SK-N-SH (cell line): ENCODE measurements around the gene CA12. TPM values are rescaled to one million over a fixed set of nuclear protein-coding genes. Genes with fewer than 3 reads are reported as not detected.
A peak's percentile ranks its signal among the peaks of the same experiment; 100 is the strongest.

Experiments
- CTCF ChIA-PET: fragments of 300-600, 350-600 bp; formaldehyde crosslinking; extraction: SDS; loops from one replicate; lab custom pipeline; 2021; lab: Yijun Ruan, JAX
- POLR2A ChIA-PET: fragments of 350-600 bp; sonication (Branson Sonifier 250); formaldehyde crosslinking; extraction: SDS; loops from one replicate; lab custom pipeline; 2020; ENCODE audit warnings: antibody characterized with exemption, inconsistent platforms; lab: Yijun Ruan, JAX
- DNase-seq: peaks from one replicate; pipeline ENCODE4 v3.0.0; 2012
- H2AFZ ChIP-seq: fragments of 200-600 bp; sonication (generic); 2 replicates; pipeline ENCODE4 v1.8.1; 2016; ENCODE audit warnings: antibody characterized with exemption, mild to moderate bottlenecking, low read depth
- H3F3A ChIP-seq: fragments of 200-600 bp; sonication (generic); replicated peaks from 2 replicates; pipeline ENCODE3; 2016; ENCODE audit warnings: antibody characterized with exemption, mild to moderate bottlenecking; ENCODE audit not compliant: insufficient read depth
- H3K27ac ChIP-seq, 2 experiments: fragments of 200-500 bp in 1 of 2; fragments of 200-600 bp in 1 of 2; sonication (Bioruptor generic) in 1 of 2; sonication (generic), shearing (Covaris generic) in 1 of 2; 2 replicates each; pipeline versions ENCODE4 v1.5.1 to v1.6.1; 2014 to 2016; ENCODE audit warnings: low read depth in 2 of 2, inconsistent platforms in 1 of 2, low read length in 1 of 2, mild to moderate bottlenecking in 1 of 2, mixed read lengths in 1 of 2
- H3K27me3 ChIP-seq: fragments of 200-600 bp; sonication (generic), shearing (Covaris generic); 2 replicates; pipeline ENCODE4 v1.6.1; 2016; ENCODE audit warnings: mixed run types; ENCODE audit not compliant: insufficient read depth
- H3K36me3 ChIP-seq, 2 experiments: fragments of 200-500 bp in 1 of 2; fragments of 200-600 bp in 1 of 2; sonication (Bioruptor generic) in 1 of 2; sonication (generic) in 1 of 2; replicated peaks in 1 of 2; 2 replicates each; pipeline versions ENCODE3 to v1.5.1; 2014 to 2016; ENCODE audit warnings: low read length in 1 of 2, mild to moderate bottlenecking in 1 of 2; ENCODE audit not compliant: insufficient read depth in 2 of 2, control insufficient read depth in 1 of 2
- H3K4me1 ChIP-seq, 2 experiments: fragments of 200-500 bp in 1 of 2; fragments of 200-600 bp in 1 of 2; sonication (Bioruptor generic) in 1 of 2; sonication (generic), shearing (Covaris generic) in 1 of 2; 2 replicates each; pipeline versions ENCODE4 v1.5.1 to v1.6.1; 2014 to 2016; ENCODE audit warnings: low read depth in 1 of 2, low read length in 1 of 2, mixed run types in 1 of 2; ENCODE audit not compliant: insufficient read depth in 2 of 2, control insufficient read depth in 1 of 2
- H3K4me2 ChIP-seq: fragments of 200-600 bp; sonication (generic), shearing (Covaris generic); 2 replicates; pipeline ENCODE4 v1.6.1; 2017; ENCODE audit warnings: mixed run types
- H3K4me3 ChIP-seq, 2 experiments: fragments of 200-500 bp in 1 of 2; fragments of 200-600 bp in 1 of 2; sonication (Bioruptor generic) in 1 of 2; sonication (generic), shearing (Covaris generic) in 1 of 2; 2 replicates each; pipeline versions ENCODE4 v1.5.1 to v1.8.1; 2014 to 2016; ENCODE audit warnings: low read depth in 2 of 2, inconsistent platforms in 1 of 2, low read length in 1 of 2, mild to moderate bottlenecking in 1 of 2, mixed read lengths in 1 of 2, moderate library complexity in 1 of 2
- H3K79me2 ChIP-seq: fragments of 200-600 bp; sonication (generic); 2 replicates; pipeline ENCODE4 v1.8.1; 2017; ENCODE audit warnings: mild to moderate bottlenecking; ENCODE audit not compliant: insufficient read depth
- H3K9ac ChIP-seq: fragments of 200-600 bp; sonication (generic); 2 replicates; pipeline ENCODE4 v1.6.1; 2017; ENCODE audit warnings: mixed run types
- H3K9me2 ChIP-seq: fragments of 200-600 bp; sonication (generic); 2 replicates; pipeline ENCODE4 v1.6.1; 2017; ENCODE audit warnings: mixed run types
- H3K9me3 ChIP-seq: fragments of 200-600 bp; sonication (generic); 2 replicates; pipeline ENCODE4 v1.6.1; 2017; ENCODE audit warnings: mixed run types, mild to moderate bottlenecking, moderate library complexity
- H4K20me1 ChIP-seq: fragments of 200-600 bp; sonication (generic); 2 replicates; pipeline ENCODE4 v1.6.1; 2017; ENCODE audit warnings: mild to moderate bottlenecking, mixed run types; ENCODE audit not compliant: insufficient read depth
- CHD2 ChIP-seq: fragments of 150-350 bp; IDR thresholded peaks from 2 replicates; pipeline ENCODE4 v1.6.1; 2018; ENCODE audit warnings: low read length; ENCODE audit not compliant: partially characterized antibody
- EP300 ChIP-seq, 2 experiments: IDR thresholded peaks; 2 replicates each; pipeline versions ENCODE4 v1.4.0 to v1.6.1; 2012; ENCODE audit warnings: borderline replicate concordance in 1 of 2, low read depth in 1 of 2, low read length in 1 of 2
- EZH2phosphoT487 ChIP-seq: fragments of 200-600 bp; sonication (generic); IDR thresholded peaks from 2 replicates; pipeline ENCODE4 v1.6.1; 2017; ENCODE audit warnings: low read depth, mixed run types, mild to moderate bottlenecking, antibody characterized with exemption, moderate library complexity, borderline replicate concordance
- FOSL2 ChIP-seq: IDR thresholded peaks from 2 replicates; pipeline ENCODE4 v1.4.0; 2012; ENCODE audit warnings: low read depth, mild to moderate bottlenecking, moderate library complexity, borderline replicate concordance
- FOXJ3 ChIP-seq: sonication (generic); formaldehyde crosslinking; IDR thresholded peaks from 2 replicates; pipeline ENCODE4 v1.5.1; 2020; ENCODE audit warnings: mild to moderate bottlenecking, missing genetic modification reagents
- GABPA ChIP-seq: IDR thresholded peaks from 2 replicates; pipeline ENCODE4 v1.4.0; 2012; ENCODE audit warnings: low read depth, mild to moderate bottlenecking
- GATA2 ChIP-seq: sonication (generic); formaldehyde crosslinking; IDR thresholded peaks from 2 replicates; pipeline ENCODE4 v1.5.0; 2020; ENCODE audit warnings: mild to moderate bottlenecking, missing genetic modification reagents
- JUND ChIP-seq: IDR thresholded peaks from 2 replicates; pipeline ENCODE4 v1.4.0; 2012
- MEF2A ChIP-seq: IDR thresholded peaks from 2 replicates; pipeline ENCODE4 v1.4.0; 2012; ENCODE audit warnings: low read depth, borderline replicate concordance
- MXI1 ChIP-seq: IDR thresholded peaks from 2 replicates; pipeline ENCODE4 v1.6.1; 2012; ENCODE audit warnings: mild to moderate bottlenecking, low read depth, low read length, improper control_type of control experiment
- NFIC ChIP-seq: IDR thresholded peaks from 2 replicates; pipeline ENCODE4 v1.4.0; 2012; ENCODE audit warnings: borderline replicate concordance
- NRF1 ChIP-seq: IDR thresholded peaks from 2 replicates; pipeline ENCODE4 v1.6.1; 2012; ENCODE audit warnings: low read depth, mild to moderate bottlenecking, low read length
- RAD21 ChIP-seq: IDR thresholded peaks from 2 replicates; pipeline ENCODE4 v1.6.1; 2012; ENCODE audit warnings: mild to moderate bottlenecking, low read length
- RCOR1 ChIP-seq: fragments of 150-350 bp; IDR thresholded peaks from 2 replicates; pipeline ENCODE4 v1.6.1; 2017; ENCODE audit warnings: antibody characterized with exemption, low read length
- RFX5 ChIP-seq: IDR thresholded peaks from 2 replicates; pipeline ENCODE4 v1.6.1; 2012; ENCODE audit warnings: mild to moderate bottlenecking, improper control_type of control experiment, low read length
- RXRA ChIP-seq: IDR thresholded peaks from 2 replicates; pipeline ENCODE4 v1.4.0; 2012; ENCODE audit warnings: low read depth, mild to moderate bottlenecking, borderline replicate concordance
- TAF1 ChIP-seq: IDR thresholded peaks from 2 replicates; pipeline ENCODE4 v1.6.1; 2012; ENCODE audit warnings: low read depth, mild to moderate bottlenecking, low read length, moderate library complexity, borderline replicate concordance
- TEAD4 ChIP-seq: IDR thresholded peaks from 2 replicates; pipeline ENCODE4 v1.4.0; 2012; ENCODE audit warnings: mild to moderate bottlenecking, borderline replicate concordance; ENCODE audit not compliant: insufficient read depth
- YY1 ChIP-seq: IDR thresholded peaks from 2 replicates; pipeline ENCODE4 v1.4.0; 2012; ENCODE audit warnings: low read depth, mild to moderate bottlenecking
- WGBS: methylation state at CpG from one replicate; pipeline ENCODE4 v1.1.6; 2017; ENCODE audit warnings: low lambda C conversion rate; 5-methylcytosine and 5-hydroxymethylcytosine counted together
- polyA plus RNA-seq, 3 experiments: library from polyadenylated mRNA; depleted of rRNA; stranded (reverse); fragments of >200 nt; gene quantifications; 2 replicates each; pipeline ENCODE4 v1.2.3, GENCODE V29; 2012
- TF ChIP-seq, protein P1 (sequence below): IDR thresholded peaks from 2 replicates; pipeline ENCODE4 v1.4.0; 2012; ENCODE audit warnings: low read depth, borderline replicate concordance
- TF ChIP-seq, protein P2 (sequence below): IDR thresholded peaks from 2 replicates; pipeline ENCODE4; 2012
- TF ChIP-seq, protein P3 (sequence below): IDR thresholded peaks from 2 replicates; pipeline ENCODE4 v1.4.0; 2012; ENCODE audit warnings: low read depth, borderline replicate concordance
- TF ChIP-seq, protein P4 (sequence below): IDR thresholded peaks from 2 replicates; pipeline ENCODE4 v1.4.0; 2012; ENCODE audit warnings: low read depth
- TF ChIP-seq, protein P5 (sequence below): fragments of 200-600 bp; sonication (generic); IDR thresholded peaks from 2 replicates; pipeline ENCODE4 v1.6.1; 2017; ENCODE audit warnings: antibody characterized with exemption, mild to moderate bottlenecking, moderate library complexity
- TF ChIP-seq, protein P6 (sequence below): fragments of 150-350 bp; IDR thresholded peaks from 2 replicates; pipeline ENCODE4 v1.6.1; 2017; ENCODE audit warnings: antibody characterized with exemption, low read length, low read depth, borderline replicate concordance

The CA12 gene
- polyA plus RNA-seq, 1 of the 3 experiments (the other 2 are of a cell fraction), result 39.4 TPM

DNA sequence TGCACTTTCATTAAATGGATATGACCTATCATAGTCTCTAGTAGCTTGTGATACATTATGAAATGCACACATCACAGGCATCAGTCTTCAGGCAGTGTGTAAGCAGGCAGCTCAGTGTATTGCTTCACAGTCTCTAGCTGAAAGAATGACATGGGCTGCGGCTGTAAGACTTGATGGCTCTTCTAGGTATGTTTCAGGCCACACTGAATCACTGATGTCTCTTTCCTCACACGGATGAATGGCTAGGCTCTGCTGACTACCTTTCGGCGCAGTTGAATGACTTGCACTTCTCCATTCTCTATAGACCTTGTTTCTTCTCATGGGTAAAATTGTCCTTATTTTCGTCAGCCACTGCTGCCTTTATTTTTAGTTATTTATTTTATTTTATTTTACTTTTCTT lies 88.9 kb downstream of the CA12 start (continued):
- TF ChIP-seq FOXJ3 (CRISPR knock-in tag) (no peak), RXRA (no peak), EP300 (IDR thresholded peaks at IDR 0.05; ENCODE audit: borderline replicate concordance in 1 of 2, low read depth in 1 of 2, low read length in 1 of 2) (no peak), MXI1 (no peak), GABPA (no peak), TEAD4 (no peak), RCOR1 (no peak), CHD2 (no peak), YY1 (no peak), JUND (no peak)
- TF ChIP-seq, protein P1, sequence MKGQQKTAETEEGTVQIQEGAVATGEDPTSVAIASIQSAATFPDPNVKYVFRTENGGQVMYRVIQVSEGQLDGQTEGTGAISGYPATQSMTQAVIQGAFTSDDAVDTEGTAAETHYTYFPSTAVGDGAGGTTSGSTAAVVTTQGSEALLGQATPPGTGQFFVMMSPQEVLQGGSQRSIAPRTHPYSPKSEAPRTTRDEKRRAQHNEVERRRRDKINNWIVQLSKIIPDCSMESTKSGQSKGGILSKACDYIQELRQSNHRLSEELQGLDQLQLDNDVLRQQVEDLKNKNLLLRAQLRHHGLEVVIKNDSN, result no peak
- TF ChIP-seq, protein P2, sequence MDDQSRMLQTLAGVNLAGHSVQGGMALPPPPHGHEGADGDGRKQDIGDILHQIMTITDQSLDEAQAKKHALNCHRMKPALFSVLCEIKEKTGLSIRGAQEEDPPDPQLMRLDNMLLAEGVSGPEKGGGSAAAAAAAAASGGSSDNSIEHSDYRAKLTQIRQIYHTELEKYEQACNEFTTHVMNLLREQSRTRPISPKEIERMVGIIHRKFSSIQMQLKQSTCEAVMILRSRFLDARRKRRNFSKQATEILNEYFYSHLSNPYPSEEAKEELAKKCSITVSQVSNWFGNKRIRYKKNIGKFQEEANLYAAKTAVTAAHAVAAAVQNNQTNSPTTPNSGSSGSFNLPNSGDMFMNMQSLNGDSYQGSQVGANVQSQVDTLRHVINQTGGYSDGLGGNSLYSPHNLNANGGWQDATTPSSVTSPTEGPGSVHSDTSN, result no peak

DNA sequence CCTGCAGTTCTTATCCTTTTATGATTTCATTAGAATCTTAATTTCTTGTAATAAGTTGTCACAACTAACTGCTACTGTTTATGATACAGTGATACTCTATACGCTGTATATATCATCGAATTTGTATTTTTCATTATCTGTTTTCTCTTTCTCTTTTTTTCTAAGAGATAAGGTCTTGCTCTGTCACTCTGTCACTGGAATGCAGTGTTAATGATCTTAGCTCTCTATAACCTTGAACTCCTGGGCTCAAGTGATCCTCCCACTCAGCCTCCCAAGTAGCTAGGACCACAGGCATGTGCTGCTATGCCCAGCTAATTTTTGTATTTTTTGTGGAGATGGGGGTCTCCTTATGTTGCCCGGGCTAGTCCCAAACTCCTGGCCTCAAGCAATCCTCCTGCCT lies 89.4 kb downstream of the CA12 start:
- H3K9ac ChIP-seq, result peak overlapping the region; percentile 6; the same call in 1 of the 2 replicates
- H3K4me3 ChIP-seq, result no peak overlapping the region
- H2AFZ ChIP-seq, result no peak overlapping the region
- peaks cover 7 to 27% of the 10 kb centered on the region in 2 experiments for H3K36me3 ChIP-seq
- CTCF ChIA-PET, result interaction anchor here (1.0 to 6.2 kb wide), 9 partner anchors 15 to 174 kb away, joined by 3 to 73 read pairs (median 5); no protein-coding TSS in a partner anchor
- H3K4me2 ChIP-seq, result peak overlapping the region; percentile 21
- no peaks in the 10 kb centered on the region for H3K27me3 ChIP-seq
- H3K9me2 ChIP-seq, result no peaks in the 10 kb centered on the region
- H3K9me3 ChIP-seq, result no peaks in the 10 kb centered on the region
- POLR2A ChIA-PET, result interaction anchor here (0.7 to 1.2 kb wide), 2 partner anchors 64 to 111 kb away, joined by 4 to 6 read pairs; no protein-coding TSS in a partner anchor
- H4K20me1 ChIP-seq, result no peaks in the 10 kb centered on the region
- 94% methylated on average over 3 of the region's 3 CpGs for WGBS
- DNase-seq, result no peak
- peaks cover 0 to 15% of the 10 kb centered on the region in 2 experiments; a peak in 2 of 4 replicates for H3K4me1 ChIP-seq
- peaks cover 26% of the 10 kb centered on the region for H3F3A ChIP-seq
- H3K27ac ChIP-seq, result peak overlapping the region in 1 of 2 experiments; percentile 92; a peak in 2 of 4 replicates
- H3K79me2 ChIP-seq, result 0 out of 2 replicates have a peak, but pooled peaks cover 6% of the 10 kb centered on the region
- TF ChIP-seq, protein P3, sequence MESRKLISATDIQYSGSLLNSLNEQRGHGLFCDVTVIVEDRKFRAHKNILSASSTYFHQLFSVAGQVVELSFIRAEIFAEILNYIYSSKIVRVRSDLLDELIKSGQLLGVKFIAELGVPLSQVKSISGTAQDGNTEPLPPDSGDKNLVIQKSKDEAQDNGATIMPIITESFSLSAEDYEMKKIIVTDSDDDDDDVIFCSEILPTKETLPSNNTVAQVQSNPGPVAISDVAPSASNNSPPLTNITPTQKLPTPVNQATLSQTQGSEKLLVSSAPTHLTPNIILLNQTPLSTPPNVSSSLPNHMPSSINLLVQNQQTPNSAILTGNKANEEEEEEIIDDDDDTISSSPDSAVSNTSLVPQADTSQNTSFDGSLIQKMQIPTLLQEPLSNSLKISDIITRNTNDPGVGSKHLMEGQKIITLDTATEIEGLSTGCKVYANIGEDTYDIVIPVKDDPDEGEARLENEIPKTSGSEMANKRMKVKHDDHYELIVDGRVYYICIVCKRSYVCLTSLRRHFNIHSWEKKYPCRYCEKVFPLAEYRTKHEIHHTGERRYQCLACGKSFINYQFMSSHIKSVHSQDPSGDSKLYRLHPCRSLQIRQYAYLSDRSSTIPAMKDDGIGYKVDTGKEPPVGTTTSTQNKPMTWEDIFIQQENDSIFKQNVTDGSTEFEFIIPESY, result no peak
- TF ChIP-seq, protein P4, sequence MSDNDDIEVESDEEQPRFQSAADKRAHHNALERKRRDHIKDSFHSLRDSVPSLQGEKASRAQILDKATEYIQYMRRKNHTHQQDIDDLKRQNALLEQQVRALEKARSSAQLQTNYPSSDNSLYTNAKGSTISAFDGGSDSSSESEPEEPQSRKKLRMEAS, result no peak
- TF ChIP-seq RXRA, result no peak
- no peak for TF ChIP-seq RFX5
- no peak for TF ChIP-seq EZH2phosphoT487
- TF ChIP-seq RAD21, result no peak
- TF ChIP-seq FOSL2, result no peak
- no peak for TF ChIP-seq CHD2
- no peak for TF ChIP-seq GATA2
- TF ChIP-seq, protein P5, sequence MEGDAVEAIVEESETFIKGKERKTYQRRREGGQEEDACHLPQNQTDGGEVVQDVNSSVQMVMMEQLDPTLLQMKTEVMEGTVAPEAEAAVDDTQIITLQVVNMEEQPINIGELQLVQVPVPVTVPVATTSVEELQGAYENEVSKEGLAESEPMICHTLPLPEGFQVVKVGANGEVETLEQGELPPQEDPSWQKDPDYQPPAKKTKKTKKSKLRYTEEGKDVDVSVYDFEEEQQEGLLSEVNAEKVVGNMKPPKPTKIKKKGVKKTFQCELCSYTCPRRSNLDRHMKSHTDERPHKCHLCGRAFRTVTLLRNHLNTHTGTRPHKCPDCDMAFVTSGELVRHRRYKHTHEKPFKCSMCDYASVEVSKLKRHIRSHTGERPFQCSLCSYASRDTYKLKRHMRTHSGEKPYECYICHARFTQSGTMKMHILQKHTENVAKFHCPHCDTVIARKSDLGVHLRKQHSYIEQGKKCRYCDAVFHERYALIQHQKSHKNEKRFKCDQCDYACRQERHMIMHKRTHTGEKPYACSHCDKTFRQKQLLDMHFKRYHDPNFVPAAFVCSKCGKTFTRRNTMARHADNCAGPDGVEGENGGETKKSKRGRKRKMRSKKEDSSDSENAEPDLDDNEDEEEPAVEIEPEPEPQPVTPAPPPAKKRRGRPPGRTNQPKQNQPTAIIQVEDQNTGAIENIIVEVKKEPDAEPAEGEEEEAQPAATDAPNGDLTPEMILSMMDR, result no peak
- no peak for TF ChIP-seq MEF2A
- TF ChIP-seq TAF1, result no peak
- TF ChIP-seq TEAD4, result no peak
- no peak for TF ChIP-seq NFIC
- TF ChIP-seq, protein P1, result no peak
- TF ChIP-seq, protein P6, sequence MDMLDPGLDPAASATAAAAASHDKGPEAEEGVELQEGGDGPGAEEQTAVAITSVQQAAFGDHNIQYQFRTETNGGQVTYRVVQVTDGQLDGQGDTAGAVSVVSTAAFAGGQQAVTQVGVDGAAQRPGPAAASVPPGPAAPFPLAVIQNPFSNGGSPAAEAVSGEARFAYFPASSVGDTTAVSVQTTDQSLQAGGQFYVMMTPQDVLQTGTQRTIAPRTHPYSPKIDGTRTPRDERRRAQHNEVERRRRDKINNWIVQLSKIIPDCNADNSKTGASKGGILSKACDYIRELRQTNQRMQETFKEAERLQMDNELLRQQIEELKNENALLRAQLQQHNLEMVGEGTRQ, result no peak
- TF ChIP-seq EP300 (IDR thresholded peaks at IDR 0.05; ENCODE audit: borderline replicate concordance in 1 of 2, low read depth in 1 of 2, low read length in 1 of 2), result no peak
- TF ChIP-seq NRF1, result no peak
